ENCODE data around the gene PDE4D. TPM values are rescaled to one million over a fixed set of nuclear protein-coding genes. Genes with fewer than 3 reads are reported as not detected.

PDE4D gene
- total RNA-seq, 1 experiment from 2014 or later = 2.4 TPM

- CTCF ChIA-PET = no interaction called here
- POLR2A ChIA-PET = no interaction called here
These were observed 3.5 kb upstream of the PDE4D start for GRCh38 chr5:59897075-59897474.

DNA sequence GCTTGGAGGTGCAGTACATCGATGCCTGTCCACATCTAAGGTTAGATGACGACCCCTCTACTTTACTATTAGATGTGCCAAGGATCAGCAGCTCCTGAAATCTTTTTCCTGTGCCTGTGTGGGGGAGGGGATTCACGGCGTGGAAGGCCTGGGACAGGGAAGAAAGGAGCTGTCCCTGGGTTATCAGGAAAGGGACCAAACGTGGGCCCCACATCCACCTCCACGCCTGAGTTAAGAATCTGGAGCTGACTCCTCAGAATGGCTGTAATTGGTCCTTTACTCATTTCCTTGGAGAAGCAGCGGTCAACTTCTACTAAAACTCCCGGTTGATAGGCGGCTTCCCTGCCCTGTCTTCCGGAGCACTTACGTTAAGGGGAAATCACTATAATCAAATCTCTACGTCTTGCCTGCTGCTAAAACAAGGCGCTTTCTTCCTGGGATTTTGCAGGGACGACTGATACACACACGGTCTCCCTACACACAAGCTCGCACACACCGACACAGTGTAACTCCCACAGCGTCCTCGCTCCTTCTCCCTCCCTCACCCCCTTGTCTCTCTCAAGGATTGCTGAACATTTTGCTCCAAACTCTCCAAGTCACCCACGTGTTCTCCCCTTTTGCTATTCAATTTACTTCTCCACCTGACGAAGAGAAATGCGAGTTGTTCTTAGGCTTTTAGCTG is 1.4 kb downstream of the PDE4D start:
- ATAC-seq = no peak

More at GRCh38 chr5:59897075-59897474, 3.5 kb upstream of the PDE4D start:
- no peaks in the 10 kb centered on the region for H3K36me3 ChIP-seq (ENCODE audit: control insufficient read depth, insufficient read depth, low read length)
- H3K9me3 ChIP-seq (ENCODE audit: control insufficient read depth, insufficient read depth, low read depth, low read length) = no peaks in the 10 kb centered on the region
- DNase-seq (ENCODE audit: low read depth, low spot score) = no peak
- in situ Hi-C loops (cut with HindIII; ENCODE audit: low pct_unique_long_range_greater_than_20kb, low sequenced_read_pairs) (no loop called here), intact Hi-C loops (cut with micrococcal nuclease; ENCODE audit: unreplicated experiment) (no loop called here)
- H3K4me3 ChIP-seq (ENCODE audit: low read depth in 2 of 2, low read length in 2 of 2) = no peak overlapping the region
- no TSS peak for BruUV-seq (replicated peaks)
- no peak for ATAC-seq
- peaks cover 4% of the 10 kb centered on the region; the same call in 1 of the 2 replicates for H3K27me3 ChIP-seq (ENCODE audit: control insufficient read depth, insufficient read depth, low read length)
- no peak overlapping the region for H3K27ac ChIP-seq (ENCODE audit: low read length)
- no peaks in the 10 kb centered on the region for H3K4me1 ChIP-seq (ENCODE audit: control insufficient read depth, insufficient read depth, low read length)
- TF ChIP-seq, protein P1, sequence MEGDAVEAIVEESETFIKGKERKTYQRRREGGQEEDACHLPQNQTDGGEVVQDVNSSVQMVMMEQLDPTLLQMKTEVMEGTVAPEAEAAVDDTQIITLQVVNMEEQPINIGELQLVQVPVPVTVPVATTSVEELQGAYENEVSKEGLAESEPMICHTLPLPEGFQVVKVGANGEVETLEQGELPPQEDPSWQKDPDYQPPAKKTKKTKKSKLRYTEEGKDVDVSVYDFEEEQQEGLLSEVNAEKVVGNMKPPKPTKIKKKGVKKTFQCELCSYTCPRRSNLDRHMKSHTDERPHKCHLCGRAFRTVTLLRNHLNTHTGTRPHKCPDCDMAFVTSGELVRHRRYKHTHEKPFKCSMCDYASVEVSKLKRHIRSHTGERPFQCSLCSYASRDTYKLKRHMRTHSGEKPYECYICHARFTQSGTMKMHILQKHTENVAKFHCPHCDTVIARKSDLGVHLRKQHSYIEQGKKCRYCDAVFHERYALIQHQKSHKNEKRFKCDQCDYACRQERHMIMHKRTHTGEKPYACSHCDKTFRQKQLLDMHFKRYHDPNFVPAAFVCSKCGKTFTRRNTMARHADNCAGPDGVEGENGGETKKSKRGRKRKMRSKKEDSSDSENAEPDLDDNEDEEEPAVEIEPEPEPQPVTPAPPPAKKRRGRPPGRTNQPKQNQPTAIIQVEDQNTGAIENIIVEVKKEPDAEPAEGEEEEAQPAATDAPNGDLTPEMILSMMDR (IDR thresholded peaks at IDR 0.05) = no peak
- TF ChIP-seq POLR2AphosphoS5 (IDR thresholded peaks at IDR 0.05; ENCODE audit: low read depth, low read length) = no peak

More for the DNA sequence above, 1.4 kb downstream of the PDE4D start:
- H3K4me3 ChIP-seq (ENCODE audit: low read depth in 2 of 2, low read length in 2 of 2) = peak overlapping the region in 1 of 2 experiments; percentile 4; a peak in 1 of 4 replicates
- no TSS peak for BruUV-seq (replicated peaks)
- no peak for DNase-seq (ENCODE audit: low read depth, low spot score)
- H3K27ac ChIP-seq (ENCODE audit: low read length) = no peak overlapping the region
- intact Hi-C loops (cut with micrococcal nuclease; ENCODE audit: unreplicated experiment) = no loop called here
- CTCF ChIA-PET = no interaction called here
- no peaks in the 10 kb centered on the region for H3K4me1 ChIP-seq (ENCODE audit: control insufficient read depth, insufficient read depth, low read length)
- no peaks in the 10 kb centered on the region for H3K36me3 ChIP-seq (ENCODE audit: control insufficient read depth, insufficient read depth, low read length)
- peaks cover 4% of the 10 kb centered on the region; the same call in 1 of the 2 replicates for H3K27me3 ChIP-seq (ENCODE audit: control insufficient read depth, insufficient read depth, low read length)
- no peaks in the 10 kb centered on the region for H3K9me3 ChIP-seq (ENCODE audit: control insufficient read depth, insufficient read depth, low read depth, low read length)
- POLR2A ChIA-PET = no interaction called here
- in situ Hi-C loops (cut with HindIII; ENCODE audit: low pct_unique_long_range_greater_than_20kb, low sequenced_read_pairs) = no loop called here
- TF ChIP-seq, protein P1 (IDR thresholded peaks at IDR 0.05) = no peak
- TF ChIP-seq SIN3A (IDR thresholded peaks at IDR 0.05; ENCODE audit: borderline replicate concordance, insufficient read depth, low read depth, low read length) (no peak), POLR2AphosphoS5 (IDR thresholded peaks at IDR 0.05; ENCODE audit: low read depth, low read length) (no peak), TCF7L2 (IDR thresholded peaks at IDR 0.05; ENCODE audit: low read depth, low read length) (no peak)
- TF ChIP-seq, protein P2, sequence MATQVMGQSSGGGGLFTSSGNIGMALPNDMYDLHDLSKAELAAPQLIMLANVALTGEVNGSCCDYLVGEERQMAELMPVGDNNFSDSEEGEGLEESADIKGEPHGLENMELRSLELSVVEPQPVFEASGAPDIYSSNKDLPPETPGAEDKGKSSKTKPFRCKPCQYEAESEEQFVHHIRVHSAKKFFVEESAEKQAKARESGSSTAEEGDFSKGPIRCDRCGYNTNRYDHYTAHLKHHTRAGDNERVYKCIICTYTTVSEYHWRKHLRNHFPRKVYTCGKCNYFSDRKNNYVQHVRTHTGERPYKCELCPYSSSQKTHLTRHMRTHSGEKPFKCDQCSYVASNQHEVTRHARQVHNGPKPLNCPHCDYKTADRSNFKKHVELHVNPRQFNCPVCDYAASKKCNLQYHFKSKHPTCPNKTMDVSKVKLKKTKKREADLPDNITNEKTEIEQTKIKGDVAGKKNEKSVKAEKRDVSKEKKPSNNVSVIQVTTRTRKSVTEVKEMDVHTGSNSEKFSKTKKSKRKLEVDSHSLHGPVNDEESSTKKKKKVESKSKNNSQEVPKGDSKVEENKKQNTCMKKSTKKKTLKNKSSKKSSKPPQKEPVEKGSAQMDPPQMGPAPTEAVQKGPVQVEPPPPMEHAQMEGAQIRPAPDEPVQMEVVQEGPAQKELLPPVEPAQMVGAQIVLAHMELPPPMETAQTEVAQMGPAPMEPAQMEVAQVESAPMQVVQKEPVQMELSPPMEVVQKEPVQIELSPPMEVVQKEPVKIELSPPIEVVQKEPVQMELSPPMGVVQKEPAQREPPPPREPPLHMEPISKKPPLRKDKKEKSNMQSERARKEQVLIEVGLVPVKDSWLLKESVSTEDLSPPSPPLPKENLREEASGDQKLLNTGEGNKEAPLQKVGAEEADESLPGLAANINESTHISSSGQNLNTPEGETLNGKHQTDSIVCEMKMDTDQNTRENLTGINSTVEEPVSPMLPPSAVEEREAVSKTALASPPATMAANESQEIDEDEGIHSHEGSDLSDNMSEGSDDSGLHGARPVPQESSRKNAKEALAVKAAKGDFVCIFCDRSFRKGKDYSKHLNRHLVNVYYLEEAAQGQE (IDR thresholded peaks at IDR 0.05; ENCODE audit: insufficient read depth in 1 of 2, low read depth in 2 of 2, low read length in 1 of 2) = no peak
